K562 (cell line): ENCODE results near the gene CDKN2AIP. TPM values are rescaled to one million over a fixed set of nuclear protein-coding genes. Genes with fewer than 3 reads are reported as not detected.

Source experiments
- CEBPG ChIP-seq, 3 experiments: fragments of 200-800 bp in 1 of 3; sonication (Bioruptor generic) in 1 of 3; sonication (generic) in 1 of 3; formaldehyde crosslinking in 1 of 3; IDR thresholded peaks in 2 of 3; conservative IDR thresholded peaks in 1 of 3; 2 replicates each; pipeline versions ENCODE4 v1.6.1 to v1.8.0; 2016 to 2022; ENCODE audit warnings: missing compliant biosample characterization in 2 of 3, missing genetic modification characterization in 2 of 3, mild to moderate bottlenecking in 1 of 3, missing genetic modification reagents in 1 of 3
- HBP1 ChIP-seq: fragments of 450-650 bp; formaldehyde crosslinking; IDR thresholded peaks from 2 replicates; pipeline ENCODE4 v1.4.0; 2022; ENCODE audit warnings: missing genetic modification characterization
- HMBOX1 ChIP-seq: sonication (generic); IDR thresholded peaks from 2 replicates; pipeline ENCODE4 v1.6.1; 2016
- IRF2 ChIP-seq: sonication (generic); formaldehyde crosslinking; IDR thresholded peaks from 2 replicates; pipeline ENCODE4 v1.8.1; 2022; ENCODE audit warnings: mild to moderate bottlenecking, missing genetic modification reagents
- JUN ChIP-seq, 2 experiments: sonication (generic) in 1 of 2; formaldehyde crosslinking in 1 of 2; IDR thresholded peaks; 2 replicates each; pipeline versions ENCODE4 v1.6.1 to v1.8.0; 2012 to 2022; ENCODE audit warnings: borderline replicate concordance in 2 of 2, mild to moderate bottlenecking in 2 of 2, improper control_type of control experiment in 1 of 2, low read depth in 1 of 2, low read length in 1 of 2, missing genetic modification reagents in 1 of 2
- MEIS2 ChIP-seq: fragments of 450-650 bp; IDR thresholded peaks from 2 replicates; pipeline ENCODE4 v1.6.1; 2014; ENCODE audit warnings: mild to moderate bottlenecking; ENCODE audit not compliant: partially characterized antibody
- NFE2 ChIP-seq: IDR thresholded peaks from 2 replicates; pipeline ENCODE4 v1.6.1; 2014; ENCODE audit warnings: antibody characterized with exemption, low read depth
- NFIC ChIP-seq: fragments of 450-650 bp; IDR thresholded peaks from 2 replicates; pipeline ENCODE4 v1.6.1; 2017; ENCODE audit warnings: mild to moderate bottlenecking, inconsistent platforms
- RREB1 ChIP-seq: fragments of 250-450 bp; sonication (Bioruptor Pico); IDR thresholded peaks from 2 replicates; pipeline ENCODE4 v1.4.0; 2020
- SMARCC2 ChIP-seq: fragments of 450-650 bp; IDR thresholded peaks from 2 replicates; pipeline ENCODE4 v1.6.1; 2017; ENCODE audit warnings: antibody characterized with exemption, moderate library complexity, mild to moderate bottlenecking, low read depth
- TBL1XR1 ChIP-seq, 2 experiments: IDR thresholded peaks; 2 replicates each; pipeline ENCODE4 v1.6.1; 2012; ENCODE audit warnings: improper control_type of control experiment in 2 of 2, low read length in 2 of 2, mild to moderate bottlenecking in 1 of 2
- TRIM24 ChIP-seq, 2 experiments: fragments of 450-650 bp; IDR thresholded peaks; 2 replicates each; pipeline ENCODE4 v1.6.1; 2016
- ZNF316 ChIP-seq: fragments of 450-650 bp; IDR thresholded peaks from 2 replicates; pipeline ENCODE4 v1.6.1; 2016
- ZNF518B ChIP-seq: fragments of 250-450 bp; sonication (Bioruptor Pico); IDR thresholded peaks from 2 replicates; pipeline ENCODE4 v1.5.0; 2021; ENCODE audit warnings: mild to moderate bottlenecking, moderate library complexity
- ZNF57 ChIP-seq: fragments of 450-650 bp; formaldehyde crosslinking; IDR thresholded peaks from 2 replicates; pipeline ENCODE4 v1.4.0; 2020; ENCODE audit warnings: mild to moderate bottlenecking, moderate library complexity
- ZNF668 ChIP-seq: fragments of 250-450 bp; sonication (Bioruptor Pico); IDR thresholded peaks from 2 replicates; pipeline ENCODE4 v1.8.0; 2022; ENCODE audit warnings: mild to moderate bottlenecking, inconsistent platforms
- ZNF764 ChIP-seq: fragments of 250-450 bp; sonication (Bioruptor Pico); IDR thresholded peaks from 2 replicates; pipeline ENCODE4 v1.4.0; 2020; ENCODE audit warnings: low read depth, mild to moderate bottlenecking, moderate library complexity
- polyA plus RNA-seq, 8 experiments: library from polyadenylated mRNA; depleted of rRNA in 4 of 8; stranded (reverse) in 5 of 8; unstranded in 3 of 8; fragments of >200 nt; fragmentation: Nextera tagmentation in 2 of 8; fragmentation: Illumina TruSeq in 1 of 8; extraction: Ambion mirVana in 2 of 8; extraction: Trizol in 1 of 8; gene quantifications; 2 replicates each; pipeline versions ENCODE4 v1.2.1 to v1.2.3, GENCODE V29; 2011 to 2014; ENCODE audit warnings: inconsistent platforms in 1 of 8, missing spikeins in 1 of 8
- total RNA-seq, 7 experiments: library from RNA; depleted of rRNA in 6 of 7; stranded (reverse); fragments of >200 nt in 6 of 7; fragmentation: Illumina TruSeq in 2 of 7; extraction: Trizol in 2 of 7; gene quantifications; 2 replicates each; pipeline versions ENCODE4 v1.2.1 to v1.2.3, GENCODE V29; 2011 to 2021; ENCODE audit warnings: low replicate concordance in 1 of 7

Gene CDKN2AIP
- total and polyA plus RNA-seq, 9 of the 15 experiments (the other 6 are each of a cell fraction or from before 2014, with no cell fraction given) = 5.9 to 22.0 (median 19.7) TPM

GRCh38 chr4:183395395-183395794 is 49.0 kb upstream of the CDKN2AIP start (continued):
- no peak for TF ChIP-seq ZNF518B (CRISPR knock-in tag)
- TF ChIP-seq MEIS2 = peak; percentile 28
- no peak for TF ChIP-seq ZNF668 (CRISPR knock-in tag)
- peak; percentile 50; the same call in 1 of the 2 replicates for TF ChIP-seq SMARCC2
- no peak for TF ChIP-seq ZNF57 (CRISPR knock-in tag)
- no peak for TF ChIP-seq HBP1 (CRISPR knock-in tag)
- peak; percentile 55 for TF ChIP-seq NFE2
- TF ChIP-seq TBL1XR1 (IDR thresholded peaks at IDR 0.05; ENCODE audit: low read length in 2 of 2) = peak in 1 of 2 experiments; percentile 51; a peak in 1 of 4 replicates
- TF ChIP-seq IRF2 (CRISPR knock-in tag) = no peak
- TF ChIP-seq CEBPG (CRISPR knock-in tag; IDR thresholded peaks at IDR 0.05) = peak; percentile 59; the same call in 1 of the 2 replicates
- peak in 1 of 2 experiments; percentile 29; a peak in 1 of 4 replicates for TF ChIP-seq CEBPG (tag; conservative IDR thresholded peaks at IDR 0.05 in 1 of 2, IDR thresholded peaks at IDR 0.05 in 1 of 2)
- peak; percentile 60 for TF ChIP-seq NFIC
- no peak for TF ChIP-seq HMBOX1
- no peak for TF ChIP-seq RREB1
- TF ChIP-seq TRIM24 (IDR thresholded peaks at IDR 0.05) = peak; percentile 73 to 82
- 0 out of 2 replicates have a peak, but pooled peaks have one; percentile 22 for TF ChIP-seq ZNF316
- TF ChIP-seq JUN (IDR thresholded peaks at IDR 0.05; ENCODE audit: borderline replicate concordance, low read depth, low read length) = no peak
- TF ChIP-seq JUN (CRISPR knock-in tag; IDR thresholded peaks at IDR 0.05; ENCODE audit: borderline replicate concordance) = no peak
- no peak for TF ChIP-seq ZNF764 (CRISPR knock-in tag)
